ENCODE measurements around the gene CAMSAP1.

Gene CAMSAP1

DNA sequence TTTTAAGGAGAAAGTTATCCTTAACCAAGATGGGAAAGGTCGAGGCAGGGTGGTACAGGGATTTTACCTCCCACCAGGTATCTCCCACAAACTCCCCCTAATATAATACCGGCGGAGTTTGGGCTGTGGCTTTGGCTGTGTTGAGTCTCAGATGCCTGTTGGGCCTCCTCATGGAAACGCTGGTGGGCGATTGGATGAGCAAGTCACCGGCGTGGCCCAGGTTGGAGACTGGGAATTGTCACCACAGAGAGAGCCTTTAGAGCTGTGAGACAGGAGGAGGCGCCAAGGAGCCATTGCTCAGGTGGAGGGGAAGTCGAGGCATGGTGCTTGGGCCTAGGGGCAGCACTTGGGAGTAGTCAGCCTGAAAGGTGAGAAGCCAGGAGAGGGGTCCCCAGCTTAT, 3.4 kb upstream of the CAMSAP1 start:
- TF ChIP-seq ZFP3 (CRISPR knock-in tag; IDR thresholded peaks at IDR 0.05) (no peak), ZNF8 (CRISPR knock-in tag; IDR thresholded peaks at IDR 0.05) (no peak)
- ATAC-seq, result no peak

DNA sequence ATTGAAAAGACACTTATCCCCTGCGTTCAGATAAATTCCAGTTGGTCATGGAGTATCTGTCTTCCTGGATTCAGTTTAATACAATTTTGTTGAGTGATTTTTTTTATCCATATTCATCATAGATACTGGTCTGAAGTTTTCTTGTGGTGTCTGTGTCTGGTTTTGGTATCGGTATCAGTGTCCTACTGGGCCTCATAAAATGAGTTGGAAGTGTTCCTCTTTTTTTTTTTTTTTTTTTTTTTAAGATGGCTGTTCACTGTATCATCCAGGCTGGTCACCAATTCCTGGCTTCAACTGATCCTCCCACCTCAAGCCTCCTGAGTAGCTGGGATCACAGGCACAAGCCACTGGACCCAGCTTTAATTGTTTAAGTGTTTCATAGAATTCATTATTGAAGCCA, 2.9 kb upstream of the CAMSAP1 start:
- TF ChIP-seq BACH2 (CRISPR knock-in tag; IDR thresholded peaks at IDR 0.05; ENCODE audit: borderline replicate concordance) (no peak), ESRRG (CRISPR knock-in tag; IDR thresholded peaks at IDR 0.05) (no peak), GLIS3 (CRISPR knock-in tag; IDR thresholded peaks at IDR 0.05) (no peak), TCF4 (CRISPR knock-in tag; IDR thresholded peaks at IDR 0.05; ENCODE audit: borderline replicate concordance) (no peak), ARNTL (CRISPR knock-in tag; IDR thresholded peaks at IDR 0.05; ENCODE audit: borderline replicate concordance, low read depth) (no peak), RARB (CRISPR knock-in tag; IDR thresholded peaks at IDR 0.05) (no peak), ZFP3 (CRISPR knock-in tag; IDR thresholded peaks at IDR 0.05) (no peak), ZC3H10 (CRISPR knock-in tag; IDR thresholded peaks at IDR 0.05) (no peak), SNAI2 (CRISPR knock-in tag; IDR thresholded peaks at IDR 0.05) (no peak), PPARA (CRISPR knock-in tag; IDR thresholded peaks at IDR 0.05; ENCODE audit: borderline replicate concordance) (no peak)
- TF ChIP-seq, protein P1, sequence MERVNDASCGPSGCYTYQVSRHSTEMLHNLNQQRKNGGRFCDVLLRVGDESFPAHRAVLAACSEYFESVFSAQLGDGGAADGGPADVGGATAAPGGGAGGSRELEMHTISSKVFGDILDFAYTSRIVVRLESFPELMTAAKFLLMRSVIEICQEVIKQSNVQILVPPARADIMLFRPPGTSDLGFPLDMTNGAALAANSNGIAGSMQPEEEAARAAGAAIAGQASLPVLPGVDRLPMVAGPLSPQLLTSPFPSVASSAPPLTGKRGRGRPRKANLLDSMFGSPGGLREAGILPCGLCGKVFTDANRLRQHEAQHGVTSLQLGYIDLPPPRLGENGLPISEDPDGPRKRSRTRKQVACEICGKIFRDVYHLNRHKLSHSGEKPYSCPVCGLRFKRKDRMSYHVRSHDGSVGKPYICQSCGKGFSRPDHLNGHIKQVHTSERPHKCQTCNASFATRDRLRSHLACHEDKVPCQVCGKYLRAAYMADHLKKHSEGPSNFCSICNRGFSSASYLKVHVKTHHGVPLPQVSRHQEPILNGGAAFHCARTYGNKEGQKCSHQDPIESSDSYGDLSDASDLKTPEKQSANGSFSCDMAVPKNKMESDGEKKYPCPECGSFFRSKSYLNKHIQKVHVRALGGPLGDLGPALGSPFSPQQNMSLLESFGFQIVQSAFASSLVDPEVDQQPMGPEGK (CRISPR knock-in tag; IDR thresholded peaks at IDR 0.05; ENCODE audit: borderline replicate concordance), result no peak
- TF ChIP-seq, protein P2, sequence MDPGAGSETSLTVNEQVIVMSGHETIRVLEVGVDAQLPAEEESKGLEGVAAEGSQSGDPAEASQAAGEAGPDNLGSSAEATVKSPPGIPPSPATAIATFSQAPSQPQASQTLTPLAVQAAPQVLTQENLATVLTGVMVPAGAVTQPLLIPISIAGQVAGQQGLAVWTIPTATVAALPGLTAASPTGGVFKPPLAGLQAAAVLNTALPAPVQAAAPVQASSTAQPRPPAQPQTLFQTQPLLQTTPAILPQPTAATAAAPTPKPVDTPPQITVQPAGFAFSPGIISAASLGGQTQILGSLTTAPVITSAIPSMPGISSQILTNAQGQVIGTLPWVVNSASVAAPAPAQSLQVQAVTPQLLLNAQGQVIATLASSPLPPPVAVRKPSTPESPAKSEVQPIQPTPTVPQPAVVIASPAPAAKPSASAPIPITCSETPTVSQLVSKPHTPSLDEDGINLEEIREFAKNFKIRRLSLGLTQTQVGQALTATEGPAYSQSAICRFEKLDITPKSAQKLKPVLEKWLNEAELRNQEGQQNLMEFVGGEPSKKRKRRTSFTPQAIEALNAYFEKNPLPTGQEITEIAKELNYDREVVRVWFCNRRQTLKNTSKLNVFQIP (CRISPR knock-in tag; IDR thresholded peaks at IDR 0.05; ENCODE audit: borderline replicate concordance, low read depth), result no peak

DNA sequence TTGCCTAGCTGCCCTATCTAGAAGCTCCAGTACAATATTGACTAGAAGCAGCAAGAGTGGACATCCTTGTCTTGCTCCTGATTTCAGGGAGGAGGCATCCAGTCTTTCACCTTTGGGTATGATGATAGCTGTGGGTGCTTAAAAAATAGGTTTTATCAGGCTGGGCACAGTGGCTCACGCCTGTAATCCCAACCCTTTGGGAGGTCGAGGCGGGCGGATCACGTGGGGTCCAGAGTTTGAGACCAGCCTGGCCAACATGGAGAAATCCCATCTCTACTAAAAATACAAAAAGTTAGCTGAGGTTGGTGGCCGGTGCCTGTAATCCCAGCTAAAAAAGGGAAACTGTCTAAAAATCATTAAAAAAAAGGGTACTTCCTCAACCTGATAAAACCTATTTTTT, 2.0 kb upstream of the CAMSAP1 start:
- ATAC-seq, result no peak
- no peak for TF ChIP-seq OSR1 (CRISPR knock-in tag; IDR thresholded peaks at IDR 0.05)

More for the DNA sequence above, 2.9 kb upstream of the CAMSAP1 start:
- no peak for ATAC-seq

DNA sequence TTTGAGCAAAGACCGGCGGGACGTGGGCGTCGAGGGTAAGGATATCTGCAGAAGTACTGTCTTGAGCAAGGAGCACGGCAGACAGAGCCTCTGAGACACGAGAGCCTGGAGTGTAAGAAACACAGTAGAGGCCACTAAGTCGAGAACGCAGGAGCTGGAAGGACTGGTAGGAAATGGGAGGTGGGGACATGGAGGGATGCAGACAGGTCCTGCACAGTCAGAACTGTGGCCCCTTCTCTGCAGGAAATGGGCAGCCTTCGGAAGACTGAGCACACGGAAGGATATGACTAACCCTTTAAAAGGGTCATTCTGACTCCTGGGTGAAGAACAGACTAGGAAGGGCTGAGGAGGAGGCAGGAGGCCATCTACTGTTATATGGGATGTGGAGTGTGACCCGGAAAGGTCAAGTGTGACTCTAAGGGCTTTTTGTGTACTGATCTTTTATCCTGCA, 1.4 kb upstream of the CAMSAP1 start:
- TF ChIP-seq PPARA (CRISPR knock-in tag; IDR thresholded peaks at IDR 0.05; ENCODE audit: borderline replicate concordance) (no peak), GLIS3 (CRISPR knock-in tag; IDR thresholded peaks at IDR 0.05) (no peak), ZFP30 (CRISPR knock-in tag; IDR thresholded peaks at IDR 0.05) (no peak), TCF4 (CRISPR knock-in tag; IDR thresholded peaks at IDR 0.05; ENCODE audit: borderline replicate concordance) (no peak), TOX (CRISPR knock-in tag; IDR thresholded peaks at IDR 0.05; ENCODE audit: borderline replicate concordance) (no peak), ESRRG (CRISPR knock-in tag; IDR thresholded peaks at IDR 0.05) (no peak), SNAI2 (CRISPR knock-in tag; IDR thresholded peaks at IDR 0.05) (no peak), CSDC2 (CRISPR knock-in tag; IDR thresholded peaks at IDR 0.05) (no peak), BACH2 (CRISPR knock-in tag; IDR thresholded peaks at IDR 0.05; ENCODE audit: borderline replicate concordance) (no peak), ZC3H10 (CRISPR knock-in tag; IDR thresholded peaks at IDR 0.05) (no peak), ZNF8 (CRISPR knock-in tag; IDR thresholded peaks at IDR 0.05) (no peak), ARNTL (CRISPR knock-in tag; IDR thresholded peaks at IDR 0.05; ENCODE audit: borderline replicate concordance, low read depth) (no peak), ZFP3 (CRISPR knock-in tag; IDR thresholded peaks at IDR 0.05) (no peak), ZNF70 (CRISPR knock-in tag; IDR thresholded peaks at IDR 0.05) (no peak), RARB (CRISPR knock-in tag; IDR thresholded peaks at IDR 0.05) (no peak)
- TF ChIP-seq, protein P3, sequence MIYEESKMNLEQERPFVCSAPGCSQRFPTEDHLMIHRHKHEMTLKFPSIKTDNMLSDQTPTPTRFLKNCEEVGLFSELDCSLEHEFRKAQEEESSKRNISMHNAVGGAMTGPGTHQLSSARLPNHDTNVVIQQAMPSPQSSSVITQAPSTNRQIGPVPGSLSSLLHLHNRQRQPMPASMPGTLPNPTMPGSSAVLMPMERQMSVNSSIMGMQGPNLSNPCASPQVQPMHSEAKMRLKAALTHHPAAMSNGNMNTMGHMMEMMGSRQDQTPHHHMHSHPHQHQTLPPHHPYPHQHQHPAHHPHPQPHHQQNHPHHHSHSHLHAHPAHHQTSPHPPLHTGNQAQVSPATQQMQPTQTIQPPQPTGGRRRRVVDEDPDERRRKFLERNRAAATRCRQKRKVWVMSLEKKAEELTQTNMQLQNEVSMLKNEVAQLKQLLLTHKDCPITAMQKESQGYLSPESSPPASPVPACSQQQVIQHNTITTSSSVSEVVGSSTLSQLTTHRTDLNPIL (CRISPR knock-in tag; IDR thresholded peaks at IDR 0.05; ENCODE audit: low read depth), result no peak
- TF ChIP-seq, protein P4, sequence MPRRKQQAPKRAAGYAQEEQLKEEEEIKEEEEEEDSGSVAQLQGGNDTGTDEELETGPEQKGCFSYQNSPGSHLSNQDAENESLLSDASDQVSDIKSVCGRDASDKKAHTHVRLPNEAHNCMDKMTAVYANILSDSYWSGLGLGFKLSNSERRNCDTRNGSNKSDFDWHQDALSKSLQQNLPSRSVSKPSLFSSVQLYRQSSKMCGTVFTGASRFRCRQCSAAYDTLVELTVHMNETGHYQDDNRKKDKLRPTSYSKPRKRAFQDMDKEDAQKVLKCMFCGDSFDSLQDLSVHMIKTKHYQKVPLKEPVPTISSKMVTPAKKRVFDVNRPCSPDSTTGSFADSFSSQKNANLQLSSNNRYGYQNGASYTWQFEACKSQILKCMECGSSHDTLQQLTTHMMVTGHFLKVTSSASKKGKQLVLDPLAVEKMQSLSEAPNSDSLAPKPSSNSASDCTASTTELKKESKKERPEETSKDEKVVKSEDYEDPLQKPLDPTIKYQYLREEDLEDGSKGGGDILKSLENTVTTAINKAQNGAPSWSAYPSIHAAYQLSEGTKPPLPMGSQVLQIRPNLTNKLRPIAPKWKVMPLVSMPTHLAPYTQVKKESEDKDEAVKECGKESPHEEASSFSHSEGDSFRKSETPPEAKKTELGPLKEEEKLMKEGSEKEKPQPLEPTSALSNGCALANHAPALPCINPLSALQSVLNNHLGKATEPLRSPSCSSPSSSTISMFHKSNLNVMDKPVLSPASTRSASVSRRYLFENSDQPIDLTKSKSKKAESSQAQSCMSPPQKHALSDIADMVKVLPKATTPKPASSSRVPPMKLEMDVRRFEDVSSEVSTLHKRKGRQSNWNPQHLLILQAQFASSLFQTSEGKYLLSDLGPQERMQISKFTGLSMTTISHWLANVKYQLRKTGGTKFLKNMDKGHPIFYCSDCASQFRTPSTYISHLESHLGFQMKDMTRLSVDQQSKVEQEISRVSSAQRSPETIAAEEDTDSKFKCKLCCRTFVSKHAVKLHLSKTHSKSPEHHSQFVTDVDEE (CRISPR knock-in tag; IDR thresholded peaks at IDR 0.05), result no peak
- TF ChIP-seq, protein P1 (CRISPR knock-in tag; IDR thresholded peaks at IDR 0.05; ENCODE audit: borderline replicate concordance), result no peak
- TF ChIP-seq, protein P2 (CRISPR knock-in tag; IDR thresholded peaks at IDR 0.05; ENCODE audit: borderline replicate concordance, low read depth), result no peak
- TF ChIP-seq, protein P5, sequence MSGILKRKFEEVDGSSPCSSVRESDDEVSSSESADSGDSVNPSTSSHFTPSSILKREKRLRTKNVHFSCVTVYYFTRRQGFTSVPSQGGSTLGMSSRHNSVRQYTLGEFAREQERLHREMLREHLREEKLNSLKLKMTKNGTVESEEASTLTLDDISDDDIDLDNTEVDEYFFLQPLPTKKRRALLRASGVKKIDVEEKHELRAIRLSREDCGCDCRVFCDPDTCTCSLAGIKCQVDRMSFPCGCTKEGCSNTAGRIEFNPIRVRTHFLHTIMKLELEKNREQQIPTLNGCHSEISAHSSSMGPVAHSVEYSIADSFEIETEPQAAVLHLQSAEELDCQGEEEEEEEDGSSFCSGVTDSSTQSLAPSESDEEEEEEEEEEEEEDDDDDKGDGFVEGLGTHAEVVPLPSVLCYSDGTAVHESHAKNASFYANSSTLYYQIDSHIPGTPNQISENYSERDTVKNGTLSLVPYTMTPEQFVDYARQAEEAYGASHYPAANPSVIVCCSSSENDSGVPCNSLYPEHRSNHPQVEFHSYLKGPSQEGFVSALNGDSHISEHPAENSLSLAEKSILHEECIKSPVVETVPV (CRISPR knock-in tag; IDR thresholded peaks at IDR 0.05), result no peak
- no peak for ATAC-seq

All from SK-N-SH treated with all-trans-retinoic acid at 6 μM for 48 hours (cell line).